ENCODE results near the gene AGPAT2. TPM values are rescaled to one million over a fixed set of nuclear protein-coding genes. Genes with fewer than 3 reads are reported as not detected.

AGPAT2 gene
- total RNA-seq, 4 donors from 2014 or later = 300 to 1,989 (median 392) TPM

DNA sequence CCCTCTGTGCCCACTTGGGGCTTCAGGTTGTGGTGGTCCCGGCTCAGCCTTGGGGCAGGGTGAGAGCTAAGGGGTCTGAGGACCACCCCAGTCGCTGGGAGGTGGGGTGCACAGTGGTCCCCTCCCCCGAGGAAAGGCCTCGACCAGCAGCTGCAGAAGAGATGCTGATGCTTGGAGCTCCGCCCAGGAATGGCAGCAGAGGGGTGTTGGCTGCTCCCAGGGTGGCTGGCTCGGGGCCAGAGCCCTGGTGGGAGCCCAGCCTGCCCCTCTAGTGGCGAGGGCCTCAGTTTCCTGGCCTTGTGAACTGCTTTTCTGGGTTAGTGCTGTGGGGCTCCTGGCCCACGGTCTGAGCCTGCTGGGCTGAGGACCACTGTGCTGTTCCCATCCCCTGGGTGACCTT lies 26.3 kb upstream of the AGPAT2 start:
- TF ChIP-seq, protein P1, sequence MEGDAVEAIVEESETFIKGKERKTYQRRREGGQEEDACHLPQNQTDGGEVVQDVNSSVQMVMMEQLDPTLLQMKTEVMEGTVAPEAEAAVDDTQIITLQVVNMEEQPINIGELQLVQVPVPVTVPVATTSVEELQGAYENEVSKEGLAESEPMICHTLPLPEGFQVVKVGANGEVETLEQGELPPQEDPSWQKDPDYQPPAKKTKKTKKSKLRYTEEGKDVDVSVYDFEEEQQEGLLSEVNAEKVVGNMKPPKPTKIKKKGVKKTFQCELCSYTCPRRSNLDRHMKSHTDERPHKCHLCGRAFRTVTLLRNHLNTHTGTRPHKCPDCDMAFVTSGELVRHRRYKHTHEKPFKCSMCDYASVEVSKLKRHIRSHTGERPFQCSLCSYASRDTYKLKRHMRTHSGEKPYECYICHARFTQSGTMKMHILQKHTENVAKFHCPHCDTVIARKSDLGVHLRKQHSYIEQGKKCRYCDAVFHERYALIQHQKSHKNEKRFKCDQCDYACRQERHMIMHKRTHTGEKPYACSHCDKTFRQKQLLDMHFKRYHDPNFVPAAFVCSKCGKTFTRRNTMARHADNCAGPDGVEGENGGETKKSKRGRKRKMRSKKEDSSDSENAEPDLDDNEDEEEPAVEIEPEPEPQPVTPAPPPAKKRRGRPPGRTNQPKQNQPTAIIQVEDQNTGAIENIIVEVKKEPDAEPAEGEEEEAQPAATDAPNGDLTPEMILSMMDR (IDR thresholded peaks at IDR 0.05; ENCODE audit: low read depth) = no peak

DNA sequence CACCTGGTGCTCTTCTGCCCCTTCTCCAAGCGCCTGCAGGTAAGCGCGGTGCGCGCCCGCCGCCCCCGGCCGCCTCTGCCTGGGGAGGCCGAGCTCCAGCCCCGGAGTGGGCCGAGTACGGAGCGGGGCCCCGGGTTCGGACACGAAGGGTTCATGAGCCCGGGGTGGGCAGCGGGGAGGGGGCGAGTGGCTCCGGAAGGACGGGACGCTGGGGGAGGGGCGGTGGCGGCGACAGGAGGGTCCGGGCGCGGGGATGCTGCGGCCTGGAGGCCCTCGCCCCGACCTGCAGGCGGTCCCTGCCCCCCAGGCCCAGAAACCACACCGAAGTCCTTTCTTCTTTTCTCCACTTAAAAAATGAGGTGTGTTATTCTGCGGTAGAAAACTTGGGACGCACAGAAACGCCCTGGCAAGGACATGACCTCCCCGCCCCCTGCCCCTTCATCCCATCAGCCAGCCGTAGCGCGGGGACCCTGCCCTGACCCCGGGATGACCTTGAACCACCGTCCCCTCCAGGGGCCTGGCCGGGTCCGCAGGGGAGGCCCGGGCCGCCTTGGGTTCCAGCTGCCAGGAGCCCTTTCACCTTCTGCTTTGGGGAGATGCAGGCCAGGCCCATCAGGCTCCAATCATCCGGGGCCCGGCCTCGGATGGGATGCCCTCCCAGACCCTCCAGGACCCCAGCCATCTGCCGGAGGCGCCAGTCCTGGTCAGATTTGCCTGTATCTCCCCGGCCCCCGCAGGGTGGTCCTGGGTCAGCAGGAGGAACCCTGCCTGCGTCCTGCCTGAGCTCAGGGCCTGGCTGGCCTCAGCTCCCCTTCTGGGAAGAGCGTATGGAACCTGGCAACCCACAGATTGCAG lies 25.7 kb upstream of the AGPAT2 start:
- TF ChIP-seq, protein P1 (IDR thresholded peaks at IDR 0.05; ENCODE audit: low read depth) = no peak

DNA sequence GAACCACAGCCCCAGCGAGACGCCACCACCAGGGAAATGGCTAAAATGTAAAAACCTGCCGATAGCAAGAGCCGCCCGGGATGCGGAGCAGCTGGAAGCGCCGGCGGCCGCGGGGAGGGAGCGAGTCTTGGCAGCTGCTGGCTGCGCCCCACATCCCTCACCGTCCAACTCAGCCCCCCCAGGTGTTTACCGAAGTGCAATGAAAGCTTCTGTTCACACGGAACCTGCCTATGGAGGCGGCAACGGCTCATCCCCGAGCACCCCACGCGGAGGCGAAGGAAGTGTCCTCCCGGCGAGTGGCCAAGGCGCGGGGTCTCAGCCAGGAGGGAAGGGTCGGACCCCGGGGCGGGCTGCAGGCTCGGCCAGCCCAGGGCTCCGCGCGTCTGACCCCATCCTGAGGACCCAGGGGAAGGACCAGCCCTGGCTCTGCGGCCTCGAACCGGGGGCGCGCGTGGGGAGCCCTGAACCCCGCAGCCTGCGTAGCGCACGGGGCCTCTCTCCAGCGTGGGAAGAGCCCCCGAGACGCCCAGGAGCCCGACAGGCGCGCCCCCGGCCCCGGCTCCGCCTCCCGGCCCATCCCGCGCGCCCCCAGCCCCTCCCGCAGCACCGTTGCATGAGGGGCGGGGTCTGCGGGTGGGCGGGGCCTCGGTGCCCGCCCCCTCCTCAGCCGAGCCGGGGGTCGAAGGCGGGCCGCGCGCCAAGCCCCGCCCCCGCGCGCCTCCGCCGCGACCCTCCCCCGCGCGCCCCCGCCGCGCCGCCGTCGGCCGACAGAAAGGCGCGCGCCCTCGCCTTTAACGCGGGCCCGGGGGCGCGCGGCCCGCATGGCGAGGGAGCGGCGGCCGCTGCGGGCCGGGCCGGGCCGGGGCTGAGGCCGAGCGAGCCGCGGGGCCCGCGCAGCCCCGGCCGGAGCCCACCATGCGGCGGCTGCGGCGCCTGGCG lies 24.8 kb upstream of the AGPAT2 start, which contains the start of gene DIPK1B:
DIPK1B (plus strand) TSS at position 822 of the 939 bp plus-strand sequence; CDS start at position 916, 94 bp downstream.
- TF ChIP-seq, protein P1 (IDR thresholded peaks at IDR 0.05; ENCODE audit: low read depth) = no peak

DNA sequence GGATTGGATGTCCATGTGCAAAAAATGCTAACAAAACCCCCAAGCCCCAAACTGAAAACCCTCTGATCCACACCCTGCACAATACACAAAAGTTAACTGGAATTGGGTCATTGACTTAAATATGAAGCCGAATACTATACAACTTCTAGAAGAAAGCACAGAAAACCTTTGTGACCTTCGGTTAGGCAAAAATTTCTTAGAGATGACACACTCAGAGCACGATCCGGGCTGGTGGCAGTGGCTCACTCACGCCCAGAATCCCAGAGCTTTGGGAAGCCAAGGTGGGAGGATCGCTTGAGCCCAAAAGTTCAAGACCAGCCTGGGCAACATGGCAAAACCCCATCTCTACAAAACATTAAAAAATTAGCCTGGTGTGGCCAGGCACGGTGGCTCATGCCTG lies 23.3 kb upstream of the AGPAT2 start:
- TF ChIP-seq, protein P1 (IDR thresholded peaks at IDR 0.05; ENCODE audit: low read depth) = no peak

DNA sequence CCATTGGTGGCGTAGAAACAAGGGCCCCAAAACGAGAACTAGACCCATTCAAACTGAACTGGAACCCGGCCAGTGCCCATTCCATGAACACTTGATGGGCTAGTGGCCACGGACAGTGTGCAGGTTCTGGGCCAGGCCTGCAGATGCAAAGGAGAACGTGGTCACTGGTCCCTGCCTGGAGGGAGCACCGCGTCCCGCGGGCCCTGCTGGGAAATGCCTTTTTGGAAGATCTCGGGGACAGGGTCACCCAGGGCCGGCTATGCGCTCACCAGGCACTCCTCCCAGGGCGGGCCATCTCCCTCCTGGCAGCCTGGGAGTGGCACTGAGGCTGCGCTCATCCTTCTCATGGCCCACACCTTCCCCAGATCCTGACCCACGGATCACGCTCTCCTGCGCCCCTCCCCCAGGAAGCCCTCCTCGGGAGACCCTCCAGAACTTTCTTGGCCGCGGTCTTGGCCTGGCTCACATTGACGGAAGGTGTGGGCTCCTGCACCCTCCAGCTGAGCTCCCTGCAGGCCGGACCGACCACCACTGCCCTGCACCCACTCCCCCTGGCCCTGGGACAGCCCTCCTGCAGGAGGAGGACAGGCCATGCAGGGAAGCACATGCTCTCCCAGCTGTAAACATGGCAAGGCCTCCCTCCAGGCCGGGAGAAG lies 22.3 kb upstream of the AGPAT2 start:
- TF ChIP-seq, protein P1 (IDR thresholded peaks at IDR 0.05; ENCODE audit: low read depth) = no peak

DNA sequence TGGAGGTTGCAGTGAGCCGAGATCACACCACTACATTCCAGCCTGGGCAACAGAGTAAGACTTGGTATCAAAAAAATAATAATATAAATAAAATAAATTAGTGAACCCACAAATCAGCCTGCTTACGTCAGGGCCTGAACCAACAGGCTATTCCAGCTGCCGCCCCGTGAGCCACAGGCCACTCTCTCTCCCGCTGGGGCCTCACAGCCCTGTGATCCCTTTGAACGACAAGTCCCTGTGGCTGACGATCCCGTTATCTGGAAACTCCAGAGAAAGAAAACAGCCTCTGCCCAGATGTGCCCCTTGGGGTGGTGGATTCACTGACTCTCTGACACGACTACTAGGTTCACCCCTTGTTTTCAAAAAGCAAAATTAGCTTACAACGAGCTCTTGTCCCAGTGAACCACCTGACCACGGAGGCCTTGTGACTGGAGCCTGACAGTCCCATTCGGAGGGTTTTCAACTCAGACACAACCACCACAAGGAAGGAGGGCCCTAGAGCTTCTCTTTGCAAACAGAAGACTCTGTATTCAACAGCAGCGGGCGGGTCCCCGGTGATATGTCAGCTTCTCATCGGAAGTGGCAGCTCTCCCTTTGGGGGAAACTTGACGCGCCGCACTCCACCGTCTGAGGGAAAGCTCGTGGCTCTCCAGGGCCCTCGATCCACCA lies 20.7 kb upstream of the AGPAT2 start:
- TF ChIP-seq, protein P1 (IDR thresholded peaks at IDR 0.05; ENCODE audit: low read depth) = no peak

All from subcutaneous adipose tissue (tissue), 4 donors.